Stimulated activated CD4-positive, alpha-beta T cell treated with anti-CD3 and anti-CD28 coated beads, Interleukin-15, amount 100 ng/mL, for 24 hours (primary cell): ENCODE results near the gene BNIP3.

ENCODE experiments used
- DNase-seq: peaks from one replicate; pipeline ENCODE4 v3.0.0-alpha.2; 2020

Gene BNIP3

GRCh38 chr10:131928248-131929095, 53.3 kb downstream of the BNIP3 start:
- DNase-seq, result peak; percentile 79

- no peak for DNase-seq
Observed at GRCh38 chr10:131926743-131927595, 54.8 kb downstream of the BNIP3 start.

GRCh38 chr10:131926253-131926652, 55.5 kb downstream of the BNIP3 start:
- no peak for DNase-seq

- DNase-seq, result no peak
Observed at GRCh38 chr10:131925716-131926115, 56.0 kb downstream of the BNIP3 start.

- DNase-seq, result no peak
Observed at GRCh38 chr10:131925011-131925649, 56.6 kb downstream of the BNIP3 start.

- no peak for DNase-seq
Observed at GRCh38 chr10:131923038-131923756, 58.5 kb downstream of the BNIP3 start.

GRCh38 chr10:131921184-131921583, 60.5 kb downstream of the BNIP3 start:
- no peak for DNase-seq

GRCh38 chr10:131920693-131921092, 61.0 kb downstream of the BNIP3 start:
- no peak for DNase-seq

- peak; percentile 43 for DNase-seq
Observed at GRCh38 chr10:131920151-131920550, 61.6 kb downstream of the BNIP3 start.

GRCh38 chr10:131919461-131919860, 62.3 kb downstream of the BNIP3 start:
- DNase-seq, result peak; percentile 27
